NCI-H226 (cell line): ENCODE results near the gene GTF2F2.
A peak's percentile ranks its signal among the peaks of the same experiment; 100 is the strongest.

Experiments
- DNase-seq: peaks from one replicate; pipeline ENCODE4 v3.0.0-alpha.2; 2015

The GTF2F2 gene

GRCh38 chr13:45119991-45120864 is at the start of gene GTF2F2:
GTF2F2 (plus strand) TSS chr13:45120510; CDS start chr13:45120656, 146 bp downstream.
- peak; percentile 80 for DNase-seq

GRCh38 chr13:45073809-45074208 is 46.5 kb upstream of the GTF2F2 start:
- no peak for DNase-seq

- DNase-seq = no peak
These were observed 45.6 kb upstream of the GTF2F2 start for GRCh38 chr13:45074721-45075120.

- DNase-seq = no peak
These were observed 42.3 kb upstream of the GTF2F2 start for GRCh38 chr13:45078003-45078402.

DNA sequence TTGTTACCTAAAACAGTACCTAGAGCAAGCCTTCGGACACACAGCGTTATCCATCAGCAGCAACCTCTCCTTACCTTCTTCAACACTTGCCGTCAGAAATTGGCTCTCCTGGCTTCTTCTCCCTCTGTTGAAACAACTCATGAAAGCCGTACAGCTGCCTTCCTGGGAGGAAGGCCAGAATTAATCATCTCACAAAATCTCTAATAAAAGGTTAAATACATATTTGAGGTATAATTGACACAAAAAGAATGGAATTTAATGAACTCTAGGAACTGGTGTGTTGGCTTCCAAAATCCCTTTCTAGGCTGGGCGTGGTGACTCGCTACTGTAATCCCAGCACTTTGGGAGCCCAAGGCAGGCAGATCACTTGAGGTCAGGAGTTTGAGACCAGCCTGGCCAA is 37.3 kb upstream of the GTF2F2 start:
- peak; percentile 14 for DNase-seq

DNA sequence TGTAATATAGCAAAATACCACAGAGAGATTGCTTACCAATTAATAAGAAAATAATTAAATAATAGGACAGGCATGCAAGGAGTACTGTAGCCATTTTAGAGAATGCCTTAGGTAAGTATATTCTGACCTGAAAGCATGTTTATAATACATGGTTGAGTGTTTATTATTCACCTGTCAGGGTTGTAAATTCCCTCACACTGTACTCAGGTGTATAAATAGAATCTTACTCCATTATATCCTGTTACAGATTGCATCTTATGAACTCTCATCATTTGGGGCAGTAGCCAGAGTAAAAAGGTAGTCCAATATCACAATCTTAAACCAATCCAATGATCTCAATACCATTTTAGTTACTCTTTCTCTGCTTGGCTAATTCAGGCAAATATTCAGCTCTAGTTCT is 35.8 kb upstream of the GTF2F2 start:
- no peak for DNase-seq

- no peak for DNase-seq
These were observed 33.8 kb upstream of the GTF2F2 start for GRCh38 chr13:45086484-45086883.

DNA sequence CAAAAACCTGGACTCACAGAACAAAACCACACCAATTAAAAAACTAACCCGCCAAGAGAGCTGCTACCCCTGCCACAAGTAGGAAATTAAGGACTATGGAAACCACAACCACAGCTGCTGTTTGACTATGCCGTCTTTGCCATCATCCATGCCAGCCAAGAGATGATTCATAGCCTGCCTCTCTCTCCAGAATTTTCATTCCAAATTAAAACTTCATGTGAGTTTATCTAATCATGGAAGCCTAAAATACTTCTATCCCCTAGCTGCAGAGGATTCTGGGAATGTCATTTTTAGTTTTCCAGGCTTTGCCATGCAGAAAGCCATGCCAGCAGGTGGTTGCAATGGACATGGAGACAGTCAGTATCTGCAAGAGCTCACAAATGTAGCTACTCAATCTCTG is 27.6 kb upstream of the GTF2F2 start:
- DNase-seq = peak; percentile 12

DNA sequence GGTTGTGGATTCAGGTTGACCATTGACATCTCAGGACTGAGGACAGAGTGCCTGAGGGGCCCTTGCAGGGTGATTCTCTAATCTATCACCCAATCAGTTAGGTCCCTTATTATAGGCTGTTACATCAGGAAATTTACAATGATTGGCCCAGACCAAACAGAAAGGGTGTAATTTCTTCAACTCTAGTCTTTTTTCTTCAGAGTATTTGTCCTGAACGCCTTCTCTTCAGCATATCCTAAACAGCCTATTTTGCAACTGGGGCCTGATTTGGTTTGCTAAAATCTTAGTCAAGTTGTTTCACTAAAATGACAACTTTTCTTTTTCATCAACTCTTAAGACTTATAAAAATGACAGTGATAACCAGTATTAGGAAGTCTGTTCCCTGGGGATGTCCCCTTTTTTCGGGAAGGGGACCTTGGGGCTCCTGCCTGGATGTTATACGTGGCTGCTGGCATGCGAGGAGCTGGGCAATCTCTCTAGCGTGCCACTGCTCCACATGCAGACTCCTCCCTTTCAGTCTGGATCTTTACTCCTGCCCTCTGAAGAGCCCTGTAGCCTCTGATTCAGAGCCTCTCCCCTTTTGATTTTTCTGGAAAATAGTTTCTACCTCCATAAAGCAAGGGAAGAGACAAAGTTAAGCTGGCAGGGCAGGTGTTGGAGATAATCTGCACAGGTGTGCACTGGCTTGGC is 19.6 kb upstream of the GTF2F2 start:
- no peak for DNase-seq

DNA sequence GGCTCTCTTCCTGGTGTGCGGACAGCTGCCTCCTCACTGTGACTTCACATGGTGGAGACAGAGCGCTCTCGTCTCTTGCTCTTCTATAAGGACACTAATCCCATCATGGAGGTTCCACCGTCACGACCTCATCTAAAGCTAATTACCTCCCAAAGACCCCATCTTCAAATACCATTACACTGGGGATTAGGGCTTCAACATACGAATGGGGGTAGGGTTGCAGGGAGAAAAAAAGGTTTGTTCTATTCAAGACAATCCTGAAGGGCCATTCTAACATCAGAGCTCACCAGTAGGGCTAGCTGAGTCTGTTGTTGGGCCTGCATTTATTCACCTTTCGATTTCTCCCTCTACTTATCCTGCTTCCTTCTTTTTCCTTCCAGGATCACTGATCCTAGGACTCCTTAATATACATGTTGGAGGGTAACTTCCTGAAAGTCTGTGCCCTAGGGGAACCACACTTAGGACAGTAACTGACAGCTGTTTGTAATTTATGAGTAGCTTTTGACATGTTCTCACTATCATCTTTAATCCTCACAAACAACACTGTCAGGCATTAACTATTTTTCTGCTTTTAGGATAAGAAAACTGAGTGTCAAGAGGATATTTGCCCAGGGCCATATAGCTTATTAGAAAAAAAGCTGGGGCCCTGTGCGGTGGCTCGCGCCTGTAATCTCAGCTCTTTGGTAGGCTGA is 18.8 kb upstream of the GTF2F2 start:
- DNase-seq = no peak

DNA sequence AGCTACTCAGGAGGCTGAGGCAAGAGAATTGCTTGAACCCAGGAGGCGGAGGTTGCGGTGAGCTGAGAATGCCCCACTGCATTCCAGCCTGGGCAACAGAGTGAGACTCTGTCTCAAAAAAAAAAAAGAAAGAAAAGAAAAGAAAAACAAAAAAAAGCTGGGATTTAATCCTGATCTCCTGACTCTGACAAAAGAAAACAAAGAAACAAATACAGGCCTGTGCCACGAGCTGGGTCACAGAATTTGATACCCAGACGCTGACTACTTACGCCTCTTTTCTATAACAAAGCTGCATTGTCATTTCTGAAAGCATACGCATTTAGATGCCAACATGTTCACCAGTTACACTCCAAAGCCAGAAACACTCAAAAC is 18.2 kb upstream of the GTF2F2 start:
- DNase-seq = no peak

DNA sequence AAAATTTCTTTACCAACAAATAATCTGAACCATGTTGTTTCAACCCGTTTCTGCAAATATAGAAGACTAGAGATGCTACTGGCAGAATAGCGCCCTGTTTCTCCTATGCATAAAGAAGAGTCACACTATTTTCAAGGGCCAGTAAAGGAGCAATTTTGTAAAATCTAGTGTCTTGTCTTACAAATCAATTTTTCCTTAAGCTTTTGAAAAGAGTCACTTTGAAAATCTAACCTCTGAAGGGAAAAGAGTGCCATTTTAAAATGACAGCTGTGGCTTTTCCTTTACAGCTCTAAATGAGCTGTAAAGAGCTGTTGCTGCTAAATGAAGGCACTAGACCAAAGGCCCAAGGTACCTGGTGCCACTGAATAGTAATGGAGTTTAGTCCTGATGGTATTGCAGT is 16.9 kb upstream of the GTF2F2 start:
- DNase-seq = no peak

DNA sequence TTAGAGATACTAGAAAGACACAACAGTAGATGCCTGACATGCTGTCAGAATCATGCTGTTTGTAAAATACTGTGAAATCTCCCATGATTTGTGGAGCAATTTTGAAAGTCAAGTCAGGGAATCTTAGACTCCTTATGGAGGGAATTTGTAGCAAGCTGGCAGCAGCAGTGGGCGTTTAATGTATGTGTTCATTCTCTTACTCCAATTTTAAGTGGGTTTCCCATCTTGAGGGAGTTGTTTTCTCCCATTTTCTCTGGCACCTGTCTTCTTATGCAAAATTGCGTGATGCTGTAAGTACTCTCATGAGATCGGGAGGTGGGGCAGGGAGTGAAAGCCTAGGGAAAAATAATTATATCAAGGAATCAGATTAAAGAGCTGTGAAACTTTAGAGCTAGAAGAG is 16.0 kb upstream of the GTF2F2 start:
- no peak for DNase-seq

DNA sequence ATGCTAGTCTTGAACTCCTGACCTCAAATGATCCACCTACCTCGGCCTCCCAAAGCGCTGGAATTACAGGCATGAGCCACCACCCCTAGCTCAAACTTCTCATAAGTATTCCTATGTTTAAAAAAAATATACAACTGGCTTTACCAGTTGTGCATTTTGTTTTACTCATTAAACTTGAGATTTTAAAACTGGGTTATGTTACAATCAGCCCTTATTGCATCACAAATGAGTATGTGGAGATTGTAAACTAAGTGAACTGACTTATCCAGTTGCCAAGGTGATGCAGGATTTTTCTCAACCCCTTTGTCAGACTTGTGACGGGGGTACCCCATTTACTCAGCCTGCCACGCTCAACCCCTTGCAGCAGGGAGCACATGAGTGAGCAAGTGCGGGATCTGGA is 14.4 kb upstream of the GTF2F2 start:
- DNase-seq = no peak

GRCh38 chr13:45107539-45107938 is 12.8 kb upstream of the GTF2F2 start:
- no peak for DNase-seq

DNA sequence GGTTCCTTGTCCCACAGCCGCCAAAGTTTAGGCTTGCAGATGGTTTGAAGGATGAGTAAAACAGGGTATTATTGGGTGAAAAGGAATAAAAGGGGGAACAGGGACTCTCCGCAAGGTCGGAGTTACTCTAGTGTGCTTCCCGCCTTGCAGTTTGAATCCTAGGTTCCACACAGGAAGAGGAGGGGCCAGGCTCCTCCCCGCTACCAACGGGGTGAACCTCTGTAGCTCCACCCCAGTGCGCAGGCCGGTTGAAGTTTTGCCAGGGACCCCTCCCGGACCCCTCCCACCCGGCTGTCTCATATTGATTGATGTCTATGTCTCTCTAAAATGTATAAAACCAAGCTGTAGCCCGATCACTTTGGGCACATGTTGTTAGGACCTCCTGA is 11.6 kb upstream of the GTF2F2 start:
- no peak for DNase-seq

GRCh38 chr13:45109102-45109720 is 11.1 kb upstream of the GTF2F2 start:
- peak; percentile 52 for DNase-seq

DNA sequence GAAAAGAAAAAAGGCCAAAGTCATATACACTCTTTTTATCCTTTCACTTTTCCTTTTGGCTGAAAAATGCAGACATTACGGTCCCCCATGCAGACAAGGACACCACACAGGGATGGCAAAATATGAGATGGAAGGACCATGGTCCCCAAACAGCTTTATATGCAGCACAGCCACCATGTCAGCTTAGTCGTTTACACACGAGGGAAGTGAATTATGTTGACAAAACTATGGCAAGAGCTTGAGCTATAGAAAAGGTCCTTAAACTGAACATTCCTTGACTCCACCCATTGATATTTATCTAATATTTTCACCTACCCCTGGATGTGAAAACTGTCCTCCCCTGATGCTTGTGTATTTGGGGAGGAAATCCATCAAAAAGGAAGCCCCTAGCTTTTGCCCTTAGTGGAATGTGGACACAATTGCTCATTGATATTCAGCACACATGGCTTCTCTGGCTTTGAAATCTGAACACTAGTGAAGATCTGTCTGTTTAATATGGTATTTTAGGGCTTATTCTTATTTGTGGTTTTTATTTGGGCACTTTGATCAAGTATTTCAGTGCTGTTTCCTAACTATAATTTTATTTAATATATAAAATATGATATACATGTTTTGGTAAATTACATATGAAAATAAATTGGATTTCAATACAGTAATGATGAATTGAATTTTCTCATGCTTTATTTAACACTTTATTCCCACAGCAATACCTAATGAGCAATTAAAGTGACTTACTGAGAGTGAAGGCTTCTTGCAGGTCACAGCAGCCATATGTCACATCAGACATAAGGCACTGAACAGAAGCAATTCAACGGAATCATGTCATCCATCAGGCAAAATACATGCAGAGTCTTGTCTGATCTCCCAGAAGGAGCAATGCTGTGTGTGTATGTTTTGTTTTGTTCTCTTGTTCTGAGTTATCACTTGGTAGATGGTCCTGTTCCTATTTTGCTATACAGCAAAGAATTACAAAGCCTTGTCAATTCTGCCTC is 6.8 kb upstream of the GTF2F2 start:
- DNase-seq = no peak

- DNase-seq = no peak
These were observed 780 bp upstream of the GTF2F2 start for GRCh38 chr13:45119469-45119990.

DNA sequence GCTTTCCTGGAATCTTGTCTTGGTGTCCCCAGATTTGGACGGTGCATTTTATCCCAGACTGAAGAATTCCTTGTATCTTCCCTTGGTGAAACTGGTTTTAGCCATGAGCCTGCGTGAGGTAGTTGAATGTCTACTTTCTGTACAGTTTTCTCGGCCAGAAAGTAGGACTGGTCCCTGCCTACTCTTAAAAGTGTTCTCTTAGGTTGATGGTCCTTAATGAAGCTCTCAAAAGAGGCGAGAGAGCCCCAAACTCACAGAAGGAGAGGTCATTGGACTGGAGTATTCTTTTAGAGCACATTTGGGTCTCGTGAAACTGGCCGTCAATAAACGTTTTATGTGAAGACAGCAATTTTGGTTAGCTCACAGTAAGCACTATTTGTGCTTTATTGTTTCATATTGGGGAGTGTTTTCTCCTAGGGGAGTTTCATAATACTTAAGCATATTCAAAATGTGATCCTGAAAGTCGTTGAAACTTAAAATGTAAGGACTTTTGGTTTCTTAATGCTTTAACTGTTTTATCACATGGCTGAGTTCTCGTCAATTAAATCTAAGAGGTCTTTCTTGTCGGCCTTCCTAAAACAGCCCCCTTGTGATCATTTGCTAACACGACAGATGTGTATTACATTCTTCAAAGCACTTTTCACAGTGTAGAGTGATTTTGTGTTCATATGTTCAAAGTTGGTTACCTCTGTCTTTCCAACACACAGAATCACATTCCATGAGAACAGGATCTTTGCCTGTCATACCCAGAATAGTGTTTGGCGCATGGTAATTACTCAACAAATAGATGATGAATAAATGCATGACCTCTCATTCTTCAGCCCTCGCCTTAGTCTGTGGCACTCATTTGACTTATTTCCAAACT is 889 bp downstream of the GTF2F2 start:
- DNase-seq = no peak

DNA sequence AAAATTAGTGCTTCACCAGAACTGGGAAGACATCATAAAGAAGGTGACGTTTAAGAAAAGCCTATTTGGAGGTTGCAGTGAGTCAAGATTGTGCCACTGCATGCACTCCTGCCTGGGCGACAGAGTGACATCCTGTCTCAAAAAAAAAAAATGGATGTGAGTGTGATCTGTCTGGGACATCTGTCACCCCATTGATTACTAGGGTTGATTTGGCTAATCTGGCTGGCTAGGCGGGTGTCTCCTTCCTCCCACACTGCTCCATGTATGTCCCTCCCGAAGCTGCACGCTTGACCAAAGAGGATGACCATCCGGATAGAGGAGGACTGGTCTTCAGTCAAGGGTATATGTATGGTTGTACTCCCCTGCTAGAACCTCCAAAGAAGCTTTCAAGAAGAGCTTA is 2.6 kb downstream of the GTF2F2 start:
- no peak for DNase-seq
